ENCODE measurements around the gene PLEKHA8. TPM values are rescaled to one million over a fixed set of nuclear protein-coding genes. Genes with fewer than 3 reads are reported as not detected.

The PLEKHA8 gene, protein sequence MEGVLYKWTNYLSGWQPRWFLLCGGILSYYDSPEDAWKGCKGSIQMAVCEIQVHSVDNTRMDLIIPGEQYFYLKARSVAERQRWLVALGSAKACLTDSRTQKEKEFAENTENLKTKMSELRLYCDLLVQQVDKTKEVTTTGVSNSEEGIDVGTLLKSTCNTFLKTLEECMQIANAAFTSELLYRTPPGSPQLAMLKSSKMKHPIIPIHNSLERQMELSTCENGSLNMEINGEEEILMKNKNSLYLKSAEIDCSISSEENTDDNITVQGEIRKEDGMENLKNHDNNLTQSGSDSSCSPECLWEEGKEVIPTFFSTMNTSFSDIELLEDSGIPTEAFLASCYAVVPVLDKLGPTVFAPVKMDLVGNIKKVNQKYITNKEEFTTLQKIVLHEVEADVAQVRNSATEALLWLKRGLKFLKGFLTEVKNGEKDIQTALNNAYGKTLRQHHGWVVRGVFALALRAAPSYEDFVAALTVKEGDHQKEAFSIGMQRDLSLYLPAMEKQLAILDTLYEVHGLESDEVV
- 10 to 100 TPM in 3 of 4 donors, 1 to 10 TPM in 1; 6.6 to 16.4 (median 13.1) TPM for total RNA-seq

DNA sequence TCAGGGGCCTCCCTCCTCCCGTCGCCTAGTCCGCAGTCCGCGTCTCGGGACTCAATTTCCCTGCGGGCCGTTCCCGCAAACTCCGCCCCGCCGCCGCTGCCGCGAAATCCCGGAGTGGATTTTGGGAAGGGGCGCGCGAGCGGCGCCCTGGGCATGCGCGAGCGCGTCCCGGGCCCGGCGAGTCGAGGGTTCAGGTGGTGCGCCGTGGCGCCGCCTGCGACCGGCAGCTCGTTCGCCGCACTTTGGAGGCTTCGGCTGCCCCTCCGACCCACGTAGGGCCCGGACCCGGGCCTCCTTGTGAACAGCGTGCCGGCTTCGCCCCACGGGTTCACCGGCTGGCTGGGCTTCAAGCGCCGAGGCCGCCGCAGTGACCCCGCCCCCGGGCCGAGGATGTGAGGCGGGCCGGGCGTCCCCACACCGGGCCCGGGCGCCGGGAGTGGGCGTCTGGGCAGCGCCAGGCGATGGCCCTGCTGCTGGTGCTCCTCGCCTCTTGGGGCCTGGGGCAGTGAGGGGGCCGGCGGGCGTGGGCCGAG, at the start of gene PLEKHA8:
PLEKHA8 (plus strand) TSS at position 197 of the 533 bp plus-strand sequence. CDS start 351 bp downstream, outside the sequence.
- TF ChIP-seq EP300 (IDR thresholded peaks at IDR 0.05; ENCODE audit: low read depth), result no peak
- TF ChIP-seq, protein P1, sequence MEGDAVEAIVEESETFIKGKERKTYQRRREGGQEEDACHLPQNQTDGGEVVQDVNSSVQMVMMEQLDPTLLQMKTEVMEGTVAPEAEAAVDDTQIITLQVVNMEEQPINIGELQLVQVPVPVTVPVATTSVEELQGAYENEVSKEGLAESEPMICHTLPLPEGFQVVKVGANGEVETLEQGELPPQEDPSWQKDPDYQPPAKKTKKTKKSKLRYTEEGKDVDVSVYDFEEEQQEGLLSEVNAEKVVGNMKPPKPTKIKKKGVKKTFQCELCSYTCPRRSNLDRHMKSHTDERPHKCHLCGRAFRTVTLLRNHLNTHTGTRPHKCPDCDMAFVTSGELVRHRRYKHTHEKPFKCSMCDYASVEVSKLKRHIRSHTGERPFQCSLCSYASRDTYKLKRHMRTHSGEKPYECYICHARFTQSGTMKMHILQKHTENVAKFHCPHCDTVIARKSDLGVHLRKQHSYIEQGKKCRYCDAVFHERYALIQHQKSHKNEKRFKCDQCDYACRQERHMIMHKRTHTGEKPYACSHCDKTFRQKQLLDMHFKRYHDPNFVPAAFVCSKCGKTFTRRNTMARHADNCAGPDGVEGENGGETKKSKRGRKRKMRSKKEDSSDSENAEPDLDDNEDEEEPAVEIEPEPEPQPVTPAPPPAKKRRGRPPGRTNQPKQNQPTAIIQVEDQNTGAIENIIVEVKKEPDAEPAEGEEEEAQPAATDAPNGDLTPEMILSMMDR (IDR thresholded peaks at IDR 0.05), result no peak
- TF ChIP-seq POLR2A (IDR thresholded peaks at IDR 0.05), result peak; percentile 36
- TF ChIP-seq POLR2AphosphoS5 (IDR thresholded peaks at IDR 0.05), result peak; percentile 78 to 84 (median 80)
- Histone ChIP-seq H3K27me3 (no peaks in the 10 kb centered on the region), H3K27ac (peak within 1 kb of the TSS; percentile 92 to 96 (median 96)), H3K4me1 (peaks cover 0 to 62% (median 47%) of the 10 kb centered on the region in 4 donors), H3K9me3 (no peaks in the 10 kb centered on the region), H3K4me3 (peak within 1 kb of the TSS; percentile 89 to 94 (median 93)), H3K36me3 (no peaks in the 10 kb centered on the region)
- 1% methylated on average over 24 of the region's 70 CpGs; no CpG with 5 or more reads in 1 of the 2 donors for WGBS, 2 donors (ENCODE audit: low coverage in 1 of 2)
- peak; percentile 92 for DNase-seq
- in situ Hi-C loops (cut with MboI; ENCODE audit: low pct_ligation_motif_present in 1 of 4, low pct_unique_long_range_greater_than_20kb in 1 of 4, low sequenced_read_pairs in 3 of 4), result no loop called here
- intact Hi-C loops (cut with DNase I; ENCODE audit: low total_unique reads), result no loop called here

DNA sequence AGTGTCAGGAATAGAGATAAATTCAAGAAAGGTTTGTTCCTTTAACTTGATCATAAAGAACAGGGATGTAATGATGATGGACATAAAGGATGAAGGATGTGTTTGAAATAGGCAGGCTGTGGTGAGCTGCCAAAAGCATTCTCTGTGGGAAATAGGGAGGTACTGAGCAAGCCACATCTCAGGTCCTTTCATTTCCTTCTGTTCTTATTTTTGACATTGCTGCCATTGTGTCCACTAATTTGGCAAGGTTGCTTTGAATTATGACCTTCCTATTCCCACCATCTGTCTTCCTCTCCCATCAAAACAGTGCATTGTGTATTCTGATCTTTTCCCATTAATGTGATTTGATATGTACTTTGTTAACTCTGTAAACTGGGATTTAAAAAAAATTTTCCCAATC, 48.1 kb upstream of the PLEKHA8 start:
- no peak for DNase-seq
- TF ChIP-seq POLR2A (IDR thresholded peaks at IDR 0.05) (no peak), POLR2AphosphoS5 (IDR thresholded peaks at IDR 0.05) (no peak), EP300 (IDR thresholded peaks at IDR 0.05; ENCODE audit: low read depth) (no peak)
- TF ChIP-seq, protein P1 (IDR thresholded peaks at IDR 0.05), result no peak
- intact Hi-C loops (cut with DNase I; ENCODE audit: low total_unique reads) (no loop called here), in situ Hi-C loops (cut with MboI; ENCODE audit: low pct_ligation_motif_present in 1 of 4, low pct_unique_long_range_greater_than_20kb in 1 of 4, low sequenced_read_pairs in 3 of 4) (no loop called here)
- no peaks in the 10 kb centered on the region for H3K36me3 ChIP-seq
- H3K9me3 ChIP-seq, result no peaks in the 10 kb centered on the region
- no peak overlapping the region for H3K27ac ChIP-seq
- no peak overlapping the region for H3K4me3 ChIP-seq
- no peaks in the 10 kb centered on the region for H3K27me3 ChIP-seq
- peaks cover 0 to 11% (median 3%) of the 10 kb centered on the region in 4 donors for H3K4me1 ChIP-seq

DNA sequence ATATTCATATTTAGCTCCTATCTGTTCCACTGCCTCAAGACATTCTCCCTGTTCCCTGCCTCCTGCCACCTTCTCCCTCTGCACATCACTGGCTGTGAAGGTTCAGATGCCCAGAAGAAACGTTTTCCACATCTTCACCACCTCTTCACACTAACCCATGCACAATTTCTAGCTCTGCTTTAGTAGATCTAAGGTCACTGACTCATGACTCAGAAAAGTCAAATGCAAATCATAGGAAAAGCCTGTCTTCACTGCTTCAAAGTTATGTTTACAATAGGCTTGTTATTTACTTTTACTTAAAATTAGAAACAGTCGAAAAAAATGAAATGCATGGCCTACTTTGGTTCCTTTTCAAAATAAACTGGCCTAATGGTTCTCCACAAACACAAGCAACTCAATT, 41.1 kb upstream of the PLEKHA8 start:
- WGBS, 2 donors (ENCODE audit: low coverage in 1 of 2), result 56 to 61% methylated on average over 2 of the region's 2 CpGs
- H3K4me3 ChIP-seq, result no peak overlapping the region
- no peaks in the 10 kb centered on the region for H3K9me3 ChIP-seq
- peak overlapping the region; percentile 88 to 94 (median 88) for H3K27ac ChIP-seq
- H3K27me3 ChIP-seq, result peaks cover 12% of the 10 kb centered on the region
- no peak for TF ChIP-seq POLR2A (IDR thresholded peaks at IDR 0.05)
- TF ChIP-seq, protein P1 (IDR thresholded peaks at IDR 0.05), result no peak
- no peak for TF ChIP-seq POLR2AphosphoS5 (IDR thresholded peaks at IDR 0.05)
- TF ChIP-seq EP300 (IDR thresholded peaks at IDR 0.05; ENCODE audit: low read depth), result no peak
- H3K4me1 ChIP-seq, result peaks cover 5 to 12% (median 6%) of the 10 kb centered on the region in 4 donors
- no peaks in the 10 kb centered on the region for H3K36me3 ChIP-seq
- intact Hi-C loops (cut with DNase I; ENCODE audit: low total_unique reads) (no loop called here), in situ Hi-C loops (cut with MboI; ENCODE audit: low pct_ligation_motif_present in 1 of 4, low pct_unique_long_range_greater_than_20kb in 1 of 4, low sequenced_read_pairs in 3 of 4) (no loop called here)
- no peak for DNase-seq

DNA sequence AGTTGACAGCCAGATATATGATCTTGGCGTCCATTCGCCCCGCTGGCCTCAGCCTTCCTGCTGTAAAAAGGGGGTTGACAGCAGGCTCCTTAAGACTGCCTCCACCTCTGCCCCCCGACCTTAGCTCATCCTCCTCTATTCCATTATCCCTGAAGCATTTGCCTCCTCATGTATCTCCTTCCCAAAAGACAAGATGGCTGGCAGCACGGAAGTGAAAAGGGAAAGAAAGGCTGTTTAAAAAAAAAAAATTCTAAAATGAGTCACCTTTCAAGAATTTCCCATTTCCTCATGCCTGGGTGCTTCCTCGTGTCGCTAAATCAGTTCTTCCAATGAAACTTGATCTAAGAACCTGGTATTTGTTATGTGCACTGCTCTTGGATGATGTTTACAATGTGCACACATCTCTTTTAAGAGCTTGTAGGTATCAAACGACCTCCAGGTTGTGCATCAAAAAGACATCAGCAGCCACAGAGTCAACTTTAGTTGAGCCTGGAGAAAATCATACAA, 40.3 kb upstream of the PLEKHA8 start:
- Histone ChIP-seq H3K27me3 (peaks cover 12% of the 10 kb centered on the region), H3K4me3 (peak overlapping the region in 1 of 4 donors; percentile 95), H3K9me3 (peaks cover 0 to 3% of the 10 kb centered on the region in 2 donors), H3K4me1 (peaks cover 5 to 12% (median 6%) of the 10 kb centered on the region in 4 donors), H3K27ac (peak overlapping the region; percentile 88 to 94 (median 88)), H3K36me3 (no peaks in the 10 kb centered on the region)
- DNase-seq, result no peak
- in situ Hi-C loops (cut with MboI; ENCODE audit: low pct_ligation_motif_present in 1 of 4, low pct_unique_long_range_greater_than_20kb in 1 of 4, low sequenced_read_pairs in 3 of 4), result no loop called here
- 44 to 54% methylated on average over 4 to 8 of the region's 8 CpGs for WGBS, 2 donors (ENCODE audit: low coverage in 1 of 2)
- TF ChIP-seq POLR2AphosphoS5 (IDR thresholded peaks at IDR 0.05) (peak in 1 of 3 donors; percentile 9), POLR2A (IDR thresholded peaks at IDR 0.05) (no peak), EP300 (IDR thresholded peaks at IDR 0.05; ENCODE audit: low read depth) (no peak)
- TF ChIP-seq, protein P1 (IDR thresholded peaks at IDR 0.05), result no peak
- intact Hi-C loops (cut with DNase I; ENCODE audit: low total_unique reads), result no loop called here

Measured in transverse colon (tissue), 4 donors.